Effector CD8-positive, alpha-beta T cell (primary cell): ENCODE measurements around the gene TPRA1.

ENCODE experiments used
- DNase-seq: peaks from one replicate; lab custom pipeline; 2025; lab: John Stamatoyannopoulos, UW
- total RNA-seq, 4 experiments: gene quantifications; one replicate each; lab custom pipeline; 2026; lab: John Stamatoyannopoulos, UW

TPRA1 gene
- 42.0 to 55.5 (median 47.9) reads per million in 4 experiments for total RNA-seq

DNA sequence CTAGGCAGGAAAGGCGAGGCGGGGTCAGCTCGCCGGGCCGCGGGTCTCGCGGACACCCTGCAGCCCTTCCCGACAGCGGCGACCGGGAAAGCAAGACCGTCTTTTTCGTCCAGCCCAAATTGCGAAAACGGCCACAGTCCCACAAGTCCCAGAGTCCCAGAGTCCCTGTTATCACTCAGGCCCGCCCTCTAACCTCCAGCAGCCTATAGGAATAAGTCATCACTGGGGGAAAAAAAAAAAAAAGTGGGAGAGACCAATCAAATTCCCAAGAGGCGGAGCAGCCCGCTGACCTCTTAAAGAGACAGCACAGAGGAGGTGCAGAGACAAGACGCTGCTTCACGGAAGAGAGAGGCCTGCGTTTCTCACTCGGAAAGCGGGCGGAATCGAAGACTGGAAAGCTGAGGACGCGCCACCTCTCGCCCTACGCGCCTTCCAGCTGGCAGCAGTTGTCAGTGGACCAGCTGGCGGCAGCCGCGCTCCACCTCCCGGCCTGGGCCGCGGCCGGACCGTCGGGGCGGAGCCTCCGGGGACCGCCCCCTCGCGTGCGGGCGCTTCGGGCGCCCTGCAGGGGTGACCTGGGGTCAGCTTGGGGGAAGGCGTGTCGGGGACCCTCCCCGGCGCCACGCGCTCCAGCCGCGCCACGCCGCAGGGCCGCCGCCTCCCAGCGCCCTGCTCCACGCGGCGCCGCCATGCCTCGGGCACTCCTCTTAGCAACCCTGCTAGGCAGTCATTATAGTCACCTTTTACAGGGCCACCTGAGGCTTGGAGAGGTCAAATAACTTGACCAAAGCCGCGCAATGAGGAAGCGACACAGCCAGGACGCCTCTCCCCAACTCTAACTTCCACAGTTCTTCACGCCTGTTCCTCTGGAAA is at the start of gene TPRA1:
TPRA1 (minus strand) TSS at position 141 of the 873 bp plus-strand sequence. CDS start 10,587 bp downstream, outside the sequence.
- DNase-seq, result peak; percentile 73

- no peak for DNase-seq
Observed at GRCh38 chr3:127640042-127640355, 49.5 kb upstream of the TPRA1 start.

GRCh38 chr3:127639173-127640041 is 48.9 kb upstream of the TPRA1 start:
- no peak for DNase-seq

DNA sequence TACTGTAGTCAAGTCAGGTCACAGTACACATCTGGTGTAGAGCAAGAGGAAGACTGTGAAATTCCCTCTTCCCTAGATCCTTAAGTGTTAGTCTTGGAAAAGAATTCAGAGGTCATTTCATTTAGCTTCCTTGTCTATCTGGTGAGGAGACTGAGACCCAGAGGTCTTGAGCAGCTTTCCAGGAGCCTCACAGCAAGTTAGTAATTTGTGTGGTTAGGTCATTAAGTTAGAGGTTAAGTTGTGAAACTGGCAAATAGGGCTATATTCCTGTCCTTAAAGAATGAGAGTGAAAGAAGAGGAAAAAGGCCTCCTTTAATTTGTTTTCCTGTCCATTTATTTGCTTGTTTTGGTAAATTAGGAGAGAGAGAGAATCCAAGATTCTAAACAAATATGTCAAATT is 47.4 kb upstream of the TPRA1 start:
- no peak for DNase-seq

GRCh38 chr3:127637546-127637945 is 47.0 kb upstream of the TPRA1 start:
- DNase-seq, result no peak

DNA sequence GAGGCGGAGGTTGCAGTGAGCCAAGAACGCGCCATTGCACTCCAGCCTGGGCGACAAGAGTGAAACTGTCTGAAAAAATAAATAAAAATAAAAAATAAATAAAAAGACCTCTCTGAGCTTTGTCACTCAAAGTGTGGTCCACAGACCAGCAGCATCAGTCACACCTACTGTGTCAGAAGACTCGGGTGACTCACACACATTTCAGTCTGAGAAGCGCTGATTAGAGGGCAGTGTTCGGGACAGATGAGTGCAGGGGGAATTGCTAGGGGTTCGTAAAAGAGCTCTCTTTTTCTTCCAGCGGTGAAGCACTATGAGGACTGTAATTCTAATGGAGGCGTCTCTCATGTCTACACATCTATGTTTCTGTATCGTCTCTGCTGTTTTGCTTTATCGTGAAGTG is 44.1 kb upstream of the TPRA1 start:
- no peak for DNase-seq

- no peak for DNase-seq
Observed at GRCh38 chr3:127632035-127632820, 41.7 kb upstream of the TPRA1 start.

DNA sequence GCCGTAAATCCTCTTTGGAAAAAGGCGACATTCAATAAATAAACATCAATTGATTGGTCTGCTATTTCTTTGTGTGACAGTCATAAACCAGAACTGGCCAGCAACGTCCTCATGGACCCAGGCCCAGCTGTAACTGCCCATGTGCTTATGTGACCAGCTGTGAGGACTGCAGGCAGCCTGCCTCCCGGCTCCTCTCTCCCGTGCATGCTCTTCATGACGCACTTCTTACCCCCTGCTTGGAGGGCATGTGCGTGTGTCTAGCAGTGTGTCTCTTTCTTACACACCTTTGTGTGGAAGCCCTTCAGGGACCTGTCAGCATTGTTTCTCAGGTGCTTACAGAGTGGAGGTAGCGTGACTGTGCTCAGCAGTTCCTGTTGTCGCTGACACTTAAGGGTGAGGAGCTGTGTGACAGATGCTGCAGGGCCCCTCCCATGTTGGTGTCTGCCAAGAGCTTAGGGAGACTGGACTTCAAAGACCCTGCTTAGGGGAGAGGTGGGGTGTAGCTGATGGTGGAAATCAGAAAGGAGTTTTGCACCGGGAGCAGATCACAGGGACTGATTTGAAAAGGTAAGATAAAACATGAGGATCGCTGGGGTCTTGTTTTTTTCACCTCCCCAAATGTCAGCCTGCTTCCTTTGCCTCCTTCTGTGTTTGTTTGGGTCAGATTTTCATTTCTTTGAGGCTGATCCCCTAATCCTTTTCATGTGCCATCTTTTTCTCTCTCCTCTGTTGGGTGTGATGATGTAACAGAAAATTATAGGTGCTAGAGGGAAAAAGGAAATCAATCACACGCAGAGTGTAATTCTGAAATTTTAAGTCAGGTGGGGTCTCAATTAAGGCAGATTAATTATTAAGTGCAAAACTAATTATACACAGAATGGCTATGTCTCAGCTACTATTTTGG is 40.5 kb upstream of the TPRA1 start:
- DNase-seq, result no peak

GRCh38 chr3:127629467-127630403 is 39.2 kb upstream of the TPRA1 start:
- DNase-seq, result no peak

DNA sequence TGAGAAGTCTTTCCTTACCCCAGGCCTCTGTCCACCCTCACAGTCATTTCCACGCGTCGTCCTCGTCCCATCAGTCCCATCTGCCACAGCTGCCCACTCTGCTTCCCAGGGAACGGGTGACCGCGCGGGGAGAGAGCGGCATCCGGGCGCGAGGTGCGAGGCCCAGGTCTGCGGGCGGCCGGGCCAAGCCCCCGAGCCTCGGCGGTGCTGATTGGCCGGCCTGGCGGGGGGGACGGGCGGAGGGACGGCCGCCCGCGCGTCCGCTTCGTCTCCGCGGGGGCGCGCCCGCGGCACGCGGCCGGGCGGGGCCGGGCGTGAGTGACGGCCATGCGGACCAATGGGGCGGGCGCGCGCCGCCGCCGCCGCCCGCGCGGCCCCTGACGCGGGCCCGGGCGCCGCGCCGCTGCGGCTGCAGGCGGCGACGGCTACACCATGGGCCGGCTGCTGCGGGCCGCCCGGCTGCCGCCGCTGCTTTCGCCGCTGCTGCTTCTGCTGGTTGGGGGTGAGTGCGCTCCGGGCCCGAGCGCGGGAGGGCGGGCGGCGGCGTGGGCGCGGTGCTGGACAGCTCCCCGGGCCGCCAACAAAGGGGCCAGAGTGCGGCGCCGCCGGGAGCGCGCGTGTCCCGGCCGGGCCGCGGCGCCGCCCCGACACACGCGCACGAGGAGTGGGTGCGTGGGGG is 38.4 kb upstream of the TPRA1 start, which contains the start of gene PODXL2:
PODXL2 (plus strand) TSS at position 398 of the 679 bp plus-strand sequence; CDS start at position 433, 35 bp downstream.
- no peak for DNase-seq

GRCh38 chr3:127628426-127628787 is 37.9 kb upstream of the TPRA1 start:
- DNase-seq, result no peak

DNA sequence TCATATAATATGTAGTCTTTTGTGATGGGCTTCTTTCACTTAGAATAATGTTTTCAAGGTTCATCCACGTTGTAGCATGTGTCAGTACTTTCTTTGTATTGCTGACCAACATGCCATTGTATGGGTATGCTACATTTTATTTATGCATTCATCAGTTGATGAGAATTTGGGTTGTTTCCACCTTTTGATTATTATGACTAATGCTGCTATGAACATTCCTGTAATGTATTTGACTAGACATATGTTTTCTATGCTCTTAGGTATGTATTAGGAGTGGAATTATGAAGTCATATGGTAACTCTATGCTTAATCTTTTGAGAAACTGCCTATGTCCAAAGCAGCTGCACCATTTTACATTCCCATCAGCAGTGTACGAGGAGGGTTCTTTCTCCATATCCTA is 35.3 kb upstream of the TPRA1 start:
- DNase-seq, result no peak

- no peak for DNase-seq
Observed at GRCh38 chr3:127624063-127624462, 33.5 kb upstream of the TPRA1 start.

GRCh38 chr3:127622772-127623576 is 32.4 kb upstream of the TPRA1 start:
- no peak for DNase-seq

DNA sequence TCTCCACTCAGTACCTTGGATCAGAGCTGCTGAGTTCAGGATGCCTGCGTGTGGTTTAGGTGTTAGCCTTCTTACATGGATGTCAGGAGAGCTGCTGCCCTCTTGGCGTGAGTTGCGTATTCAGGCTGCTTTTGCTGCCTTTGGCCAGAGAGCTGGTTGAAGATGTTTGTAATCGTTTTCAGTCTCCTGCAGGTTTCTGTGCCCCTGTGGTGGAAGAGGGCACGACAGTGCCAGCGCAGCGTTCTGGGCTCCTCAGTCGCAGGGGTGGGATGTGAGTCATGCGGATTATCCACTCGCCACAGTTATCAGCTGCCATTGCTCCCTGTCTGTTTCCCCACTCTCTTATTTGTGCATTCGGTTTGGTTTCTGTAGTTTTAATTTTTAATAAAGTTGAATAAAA is 31.5 kb upstream of the TPRA1 start:
- DNase-seq, result no peak

GRCh38 chr3:127620637-127621375 is 30.3 kb upstream of the TPRA1 start:
- DNase-seq, result no peak

DNA sequence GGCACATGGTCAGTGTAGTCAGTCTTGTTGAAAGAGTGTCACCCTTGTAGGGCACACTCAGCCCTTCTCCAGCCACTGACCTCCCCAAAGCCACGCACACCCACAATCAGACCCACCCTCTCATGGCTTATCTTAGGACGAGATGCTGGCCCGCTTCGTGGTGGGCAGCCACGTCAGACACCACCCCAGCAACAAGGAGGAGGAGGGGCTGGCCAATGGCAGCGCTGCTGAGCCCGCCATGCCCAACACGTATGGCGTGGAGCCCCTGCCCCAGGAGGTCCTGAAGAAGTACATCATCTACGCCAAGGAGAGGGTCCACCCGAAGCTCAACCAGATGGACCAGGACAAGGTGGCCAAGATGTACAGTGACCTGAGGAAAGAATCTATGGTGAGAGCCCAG is 28.4 kb upstream of the TPRA1 start:
- DNase-seq, result no peak
